ES-I3 (cell line): ENCODE data around the gene BPIFB2.
"Not testable (repeated sequence)": the region's sequence is repeated elsewhere in the genome, so short reads cannot be mapped to it uniquely, and the experiment has no call there.

ENCODE experiments used
- H3K36me3 ChIP-seq: 2 replicates; pipeline ENCODE4 v1.6.1; 2013; ENCODE audit warnings: mild to moderate bottlenecking, low read length, control low read depth, moderate library complexity; ENCODE audit not compliant: insufficient read depth
- H3K4me1 ChIP-seq: 2 replicates; pipeline ENCODE4 v1.6.1; 2013; ENCODE audit warnings: mild to moderate bottlenecking, control low read depth, low read length; ENCODE audit not compliant: insufficient read depth
- H3K9ac ChIP-seq: 2 replicates; pipeline ENCODE4 v1.6.1; 2013; ENCODE audit warnings: low read depth, mild to moderate bottlenecking, low read length, moderate library complexity
- H3K9me3 ChIP-seq: 2 replicates; pipeline ENCODE4 v1.6.1; 2013; ENCODE audit warnings: mild to moderate bottlenecking, low read length, moderate library complexity; ENCODE audit not compliant: control insufficient read depth, insufficient read depth

BPIFB2 gene

DNA sequence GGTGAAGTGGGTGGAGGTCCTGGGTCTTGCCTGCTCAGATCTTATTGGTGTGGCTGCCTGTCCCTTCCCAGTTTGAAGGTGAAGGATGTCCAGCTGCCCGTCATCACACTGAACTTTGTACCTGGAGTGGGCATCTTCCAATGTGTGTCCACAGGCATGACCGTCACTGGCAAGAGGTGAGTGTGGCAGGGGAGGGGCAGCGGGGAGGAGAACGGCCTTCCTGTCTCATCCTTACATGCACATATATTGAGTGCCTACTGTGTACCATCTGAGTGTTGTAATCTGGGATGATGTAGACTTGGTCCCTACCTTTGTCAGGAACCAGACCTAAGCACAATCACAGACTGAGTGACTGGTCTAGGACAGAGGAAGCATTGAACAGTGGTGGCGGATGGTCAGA is 26.6 kb downstream of the BPIFB2 start:
- Histone ChIP-seq H3K36me3 (no peaks in the 10 kb centered on the region), H3K4me1 (no peaks in the 10 kb centered on the region), H3K9me3 (no peaks in the 10 kb centered on the region), H3K9ac (no peak overlapping the region)

DNA sequence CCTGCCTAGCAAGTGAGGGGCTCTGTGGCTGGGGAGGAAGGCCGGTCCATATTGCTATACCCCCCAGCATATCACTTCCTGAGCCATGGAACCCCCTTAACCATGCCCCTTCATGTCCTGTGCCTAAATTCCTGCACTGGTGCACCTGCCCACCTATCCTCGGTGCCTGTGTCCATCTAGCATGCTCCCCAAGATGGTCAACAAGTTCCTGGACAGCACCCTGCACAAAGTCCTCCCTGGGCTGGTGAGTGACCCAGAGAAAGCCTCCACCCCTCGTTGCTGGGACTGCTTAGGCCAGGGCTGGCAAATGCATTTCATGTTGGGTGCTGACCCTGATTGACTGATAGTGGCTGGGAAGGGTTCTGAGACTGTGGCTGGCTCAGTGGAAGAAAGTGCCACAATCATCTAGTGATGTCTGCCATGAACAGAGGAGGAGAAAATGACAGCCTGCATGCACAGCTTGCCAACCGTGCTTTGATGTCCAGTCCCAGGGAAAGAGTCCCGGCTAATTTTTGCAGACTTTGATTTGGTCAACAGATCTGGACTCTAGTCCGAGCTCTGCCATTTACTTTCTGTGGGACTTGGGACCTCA is 27.5 kb downstream of the BPIFB2 start:
- no peak overlapping the region for H3K9ac ChIP-seq
- H3K4me1 ChIP-seq = no peaks in the 10 kb centered on the region
- no peaks in the 10 kb centered on the region for H3K36me3 ChIP-seq
- no peaks in the 10 kb centered on the region for H3K9me3 ChIP-seq

- Histone ChIP-seq H3K9ac (no peak overlapping the region), H3K36me3 (no peaks in the 10 kb centered on the region), H3K4me1 (no peaks in the 10 kb centered on the region), H3K9me3 (no peaks in the 10 kb centered on the region)
Observed at GRCh38 chr20:33037456-33037855, 30.0 kb downstream of the BPIFB2 start.

- Histone ChIP-seq H3K36me3 (no peaks in the 10 kb centered on the region), H3K9me3 (no peaks in the 10 kb centered on the region), H3K9ac (no peak overlapping the region), H3K4me1 (no peaks in the 10 kb centered on the region)
Observed at GRCh38 chr20:33038243-33038642, 30.7 kb downstream of the BPIFB2 start.

DNA sequence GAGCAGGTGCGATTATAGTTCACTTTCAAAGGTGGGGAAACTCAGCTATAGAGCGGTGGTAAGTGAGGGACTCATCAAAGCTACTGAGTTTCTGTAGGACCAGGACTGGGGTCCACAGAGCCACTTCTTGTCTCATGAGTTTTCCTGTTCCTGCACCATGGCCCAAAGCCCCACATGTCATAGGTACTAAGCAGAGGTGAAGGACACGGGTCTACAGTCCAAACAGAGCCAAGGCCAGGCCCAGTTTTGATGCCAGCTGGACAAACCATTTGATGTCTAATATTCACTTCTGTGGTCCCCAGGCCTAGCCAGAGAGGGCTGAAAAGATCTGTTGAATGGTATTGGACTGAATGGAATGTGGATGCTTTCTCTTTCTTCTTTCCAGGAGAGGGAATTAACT is 34.9 kb downstream of the BPIFB2 start:
- no peaks in the 10 kb centered on the region for H3K36me3 ChIP-seq

GRCh38 chr20:33042983-33043730 is 35.7 kb downstream of the BPIFB2 start:
- H3K4me1 ChIP-seq = no peaks in the 10 kb centered on the region
- H3K36me3 ChIP-seq = no peaks in the 10 kb centered on the region
- peaks cover 5% of the 10 kb centered on the region for H3K9me3 ChIP-seq
- no peak overlapping the region for H3K9ac ChIP-seq

More for the DNA sequence above, 34.9 kb downstream of the BPIFB2 start:
- Histone ChIP-seq H3K9me3 (peaks cover 5% of the 10 kb centered on the region), H3K4me1 (no peaks in the 10 kb centered on the region), H3K9ac (no peak overlapping the region)

- H3K36me3 ChIP-seq = no peaks in the 10 kb centered on the region
Observed at GRCh38 chr20:33043731-33044181, 36.3 kb downstream of the BPIFB2 start.

DNA sequence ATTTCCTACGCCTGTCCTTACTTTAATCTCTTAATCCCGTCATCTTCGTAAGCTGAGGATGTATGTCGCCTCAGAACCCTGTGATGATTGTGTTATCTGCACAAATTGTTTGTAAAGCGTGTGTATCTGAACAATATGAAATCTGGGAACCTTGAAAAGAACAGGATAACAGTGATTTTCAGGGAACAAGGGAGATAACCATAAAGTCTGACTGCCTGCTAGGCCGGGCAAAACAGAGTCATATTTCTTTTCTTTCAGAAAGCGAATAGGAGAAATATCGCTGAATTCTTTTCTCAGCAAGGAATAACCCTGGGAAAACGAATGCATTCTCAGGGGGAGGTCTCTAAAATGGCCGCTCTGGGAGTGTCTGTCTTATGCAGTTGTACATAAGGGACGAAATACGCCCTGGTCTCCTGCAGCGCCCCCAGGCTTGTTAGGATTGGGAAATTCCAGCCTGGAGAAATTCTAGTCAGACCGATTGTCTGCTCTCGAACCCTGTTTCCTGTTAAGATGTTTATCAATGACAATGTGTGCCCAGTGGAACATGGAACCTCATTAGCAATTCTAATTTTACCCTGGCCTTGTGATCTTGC is 37.7 kb downstream of the BPIFB2 start:
- not testable (repeated sequence) for H3K9ac ChIP-seq

More at GRCh38 chr20:33043731-33044181, 36.3 kb downstream of the BPIFB2 start:
- Histone ChIP-seq H3K9ac (no peak overlapping the region), H3K4me1 (no peaks in the 10 kb centered on the region), H3K9me3 (peaks cover 5% of the 10 kb centered on the region)

DNA sequence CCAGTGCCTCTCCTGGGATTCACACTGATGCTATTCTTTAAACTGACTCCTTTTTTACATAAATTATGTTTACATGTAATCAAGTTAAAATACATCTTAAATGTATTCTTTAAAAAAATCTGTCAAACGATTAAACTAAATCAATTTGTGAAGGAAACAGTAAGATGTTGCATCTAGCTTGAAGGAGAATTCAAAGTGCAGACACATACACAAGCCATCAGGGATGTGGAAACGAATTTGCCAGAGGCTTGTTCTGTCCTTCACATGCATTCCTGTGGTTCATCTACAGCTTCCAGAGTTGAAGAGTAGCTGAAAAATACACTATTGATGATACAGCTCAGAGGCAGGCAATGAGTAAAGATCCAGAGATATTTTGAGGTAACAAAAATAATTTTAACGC is 38.9 kb downstream of the BPIFB2 start:
- H3K36me3 ChIP-seq = no peaks in the 10 kb centered on the region
- H3K4me1 ChIP-seq = no peaks in the 10 kb centered on the region
- H3K9me3 ChIP-seq = peaks cover 5% of the 10 kb centered on the region
- H3K9ac ChIP-seq = no peak overlapping the region

More for the DNA sequence above, 37.7 kb downstream of the BPIFB2 start:
- H3K36me3 ChIP-seq, H3K4me1 ChIP-seq, H3K9me3 ChIP-seq: not testable (repeated sequence)

DNA sequence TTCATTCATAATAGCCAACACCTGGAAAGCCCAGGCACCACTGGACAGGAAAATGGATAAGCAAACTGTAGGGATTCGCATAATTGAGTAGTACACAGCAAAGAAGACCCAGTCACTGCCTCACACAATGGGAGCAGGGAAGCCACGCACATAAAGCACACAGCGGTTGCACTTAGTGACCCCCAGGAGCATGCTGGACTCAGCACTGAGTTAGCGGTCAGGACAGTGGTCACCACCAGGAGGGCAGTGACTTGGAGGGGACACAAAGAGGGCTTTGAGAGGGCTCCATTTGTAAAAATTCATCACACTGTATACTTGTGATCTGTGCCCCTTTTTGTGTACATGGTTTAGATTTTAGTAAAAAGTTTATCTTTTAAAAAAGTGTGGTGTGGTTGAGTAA is 43.8 kb downstream of the BPIFB2 start:
- peaks cover 6% of the 10 kb centered on the region; the same call in 1 of the 2 replicates for H3K4me1 ChIP-seq
- H3K36me3 ChIP-seq = no peaks in the 10 kb centered on the region
- no peak overlapping the region for H3K9ac ChIP-seq
- no peaks in the 10 kb centered on the region for H3K9me3 ChIP-seq

DNA sequence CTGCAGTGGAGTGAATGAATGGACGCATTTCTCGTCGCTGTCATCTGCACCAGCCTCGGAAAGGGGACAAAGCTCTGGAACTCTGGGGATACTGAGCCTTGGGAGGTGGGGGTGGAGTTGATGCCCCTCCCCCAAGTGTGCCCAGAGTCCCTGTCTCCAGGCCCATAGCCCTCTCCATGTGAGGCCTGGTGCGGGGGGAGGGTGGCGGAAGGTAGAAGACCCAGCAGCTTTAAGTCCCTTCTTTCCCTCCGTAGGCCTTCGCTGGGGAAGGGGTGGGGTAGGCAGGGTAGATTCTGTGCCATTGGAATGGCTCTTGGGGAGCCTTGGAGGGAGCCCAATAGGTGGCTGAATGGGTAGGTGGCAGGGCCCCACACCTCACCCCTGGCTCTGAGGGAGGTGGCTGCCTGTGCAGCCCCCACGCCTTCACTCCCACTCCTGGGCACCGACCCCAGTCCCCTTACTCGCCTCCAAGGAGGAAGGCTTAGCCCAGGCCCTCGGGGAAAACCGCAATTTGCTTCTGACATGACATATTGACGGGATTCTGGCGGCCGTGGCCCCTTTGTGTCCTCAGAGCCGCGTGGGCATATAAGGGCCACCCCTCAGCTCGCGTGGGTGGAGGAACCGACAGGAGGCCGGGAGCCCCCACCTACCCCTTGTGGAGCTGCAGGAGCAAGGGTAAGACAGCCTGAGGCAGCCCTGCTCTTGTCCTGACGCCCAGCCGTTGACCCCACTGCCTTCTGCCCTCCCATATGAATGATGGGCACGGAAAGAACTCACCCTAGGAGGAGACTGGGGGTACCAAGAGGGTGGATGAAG is 46.0 kb downstream of the BPIFB2 start, which contains the start of gene BPIFB3:
Gene BPIFB3, plus strand, starts transcription at position 613 of the 816 bp plus-strand sequence. CDS start 1,533 bp downstream, outside the sequence.
- Histone ChIP-seq H3K36me3 (no peaks in the 10 kb centered on the region), H3K9me3 (no peaks in the 10 kb centered on the region), H3K4me1 (peaks cover 6% of the 10 kb centered on the region; the same call in 1 of the 2 replicates), H3K9ac (no peak within 1 kb of the TSS)

DNA sequence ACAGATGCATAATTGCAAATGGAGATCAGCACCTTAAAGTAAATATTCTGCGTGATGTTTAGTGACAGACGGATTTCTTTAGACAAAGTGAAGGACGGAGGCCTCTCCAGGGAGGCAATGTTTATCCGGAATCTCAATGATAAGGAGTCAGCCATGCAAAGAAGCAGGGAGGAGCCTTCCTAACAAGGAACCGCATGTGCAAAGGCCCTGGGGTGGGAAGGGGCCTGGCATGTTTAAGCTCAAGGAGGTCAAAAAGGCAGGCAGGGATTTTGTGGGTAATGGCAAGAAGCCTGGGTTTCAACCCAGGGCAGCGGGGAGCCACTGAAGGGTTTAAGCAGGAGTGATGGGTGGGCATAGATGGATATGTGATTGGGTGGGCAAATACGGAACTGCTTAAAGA is 46.9 kb downstream of the BPIFB2 start:
- H3K36me3 ChIP-seq = no peaks in the 10 kb centered on the region
- no peaks in the 10 kb centered on the region for H3K9me3 ChIP-seq
- H3K9ac ChIP-seq = no peak overlapping the region
- peaks cover 6% of the 10 kb centered on the region; the same call in 1 of the 2 replicates for H3K4me1 ChIP-seq

DNA sequence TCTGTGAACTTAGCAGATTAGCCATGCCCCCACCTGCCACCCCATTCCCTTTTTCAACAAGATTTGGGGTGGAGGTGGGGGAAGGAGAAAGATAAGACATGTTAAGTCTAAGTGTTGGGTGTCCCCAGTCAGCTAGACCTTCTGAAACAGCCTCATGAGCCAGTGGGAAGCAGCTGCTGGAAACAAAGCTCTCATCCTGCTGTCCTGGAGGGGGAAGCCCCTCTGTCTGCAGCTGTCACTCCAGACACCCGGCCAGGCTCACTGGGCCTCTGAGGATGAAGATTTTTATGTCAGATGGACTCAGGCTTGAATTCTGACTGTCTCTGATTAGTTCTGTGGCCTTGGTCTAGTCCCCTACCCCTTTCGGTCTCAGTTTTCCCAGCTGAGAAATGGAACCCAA is 47.3 kb downstream of the BPIFB2 start:
- no peak overlapping the region for H3K9ac ChIP-seq
- H3K4me1 ChIP-seq = peaks cover 6% of the 10 kb centered on the region; the same call in 1 of the 2 replicates
- H3K36me3 ChIP-seq = no peaks in the 10 kb centered on the region
- H3K9me3 ChIP-seq = no peaks in the 10 kb centered on the region

DNA sequence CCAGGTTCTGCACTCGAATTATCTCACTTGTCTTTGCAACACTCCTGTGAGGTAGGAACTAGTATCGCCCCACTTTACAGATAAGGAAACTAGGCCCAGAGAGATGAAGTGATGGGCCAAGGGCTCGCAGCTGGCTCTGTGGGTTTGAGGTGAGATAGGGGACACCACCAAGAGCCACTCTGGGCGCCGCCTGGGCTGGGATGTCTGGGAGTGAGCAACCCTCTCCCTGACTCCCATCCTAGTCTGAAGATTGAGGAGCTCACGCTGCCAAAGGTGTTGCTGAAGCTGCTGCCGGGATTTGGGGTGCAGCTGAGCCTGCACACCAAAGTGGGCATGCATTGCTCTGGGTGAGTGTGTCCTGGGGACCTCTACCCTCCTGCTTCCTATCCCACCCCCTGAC is 51.6 kb downstream of the BPIFB2 start:
- Histone ChIP-seq H3K9ac (no peak overlapping the region), H3K36me3 (no peaks in the 10 kb centered on the region), H3K4me1 (no peaks in the 10 kb centered on the region), H3K9me3 (no peaks in the 10 kb centered on the region)
